WERI-Rb-1 (cell line): ENCODE results near the gene ADGRV1.
"Not testable (repeated sequence)": the region's sequence is repeated elsewhere in the genome, so short reads cannot be mapped to it uniquely, and the experiment has no call there.

ENCODE experiments used
- DNase-seq: peaks from one replicate; pipeline ENCODE4 v3.0.0-alpha.2; 2020
- H3K27ac ChIP-seq: fragments of 250-450 bp; sonication (Bioruptor Pico); 2 replicates; pipeline ENCODE4 v1.5.1; 2020; ENCODE audit warnings: mild to moderate bottlenecking, moderate library complexity
- H3K27me3 ChIP-seq: fragments of 250-450 bp; sonication (Bioruptor Pico); 2 replicates; pipeline ENCODE4 v1.5.1; 2021; ENCODE audit warnings: mild to moderate bottlenecking, low read depth, moderate library complexity; ENCODE audit not compliant: insufficient read depth, severe bottlenecking
- H3K36me3 ChIP-seq: fragments of 250-450 bp; sonication (Bioruptor Pico); 2 replicates; pipeline ENCODE4 v1.5.1; 2020; ENCODE audit warnings: mild to moderate bottlenecking, moderate library complexity
- H3K4me3 ChIP-seq: 2 replicates; pipeline ENCODE4 v1.5.1; 2011; ENCODE audit warnings: low read depth, mild to moderate bottlenecking, control low read depth, low read length
- H3K9me3 ChIP-seq: fragments of 250-450 bp; sonication (Bioruptor Pico); 2 replicates; pipeline ENCODE4 v1.5.1; 2021; ENCODE audit warnings: mild to moderate bottlenecking, moderate library complexity; ENCODE audit not compliant: severe bottlenecking
- TF ChIP-seq, protein P1 (sequence below): IDR thresholded peaks from 2 replicates; pipeline ENCODE4 v1.5.1; 2011; ENCODE audit warnings: low read depth, mild to moderate bottlenecking, control low read depth, inconsistent platforms, low read length

Gene ADGRV1

DNA sequence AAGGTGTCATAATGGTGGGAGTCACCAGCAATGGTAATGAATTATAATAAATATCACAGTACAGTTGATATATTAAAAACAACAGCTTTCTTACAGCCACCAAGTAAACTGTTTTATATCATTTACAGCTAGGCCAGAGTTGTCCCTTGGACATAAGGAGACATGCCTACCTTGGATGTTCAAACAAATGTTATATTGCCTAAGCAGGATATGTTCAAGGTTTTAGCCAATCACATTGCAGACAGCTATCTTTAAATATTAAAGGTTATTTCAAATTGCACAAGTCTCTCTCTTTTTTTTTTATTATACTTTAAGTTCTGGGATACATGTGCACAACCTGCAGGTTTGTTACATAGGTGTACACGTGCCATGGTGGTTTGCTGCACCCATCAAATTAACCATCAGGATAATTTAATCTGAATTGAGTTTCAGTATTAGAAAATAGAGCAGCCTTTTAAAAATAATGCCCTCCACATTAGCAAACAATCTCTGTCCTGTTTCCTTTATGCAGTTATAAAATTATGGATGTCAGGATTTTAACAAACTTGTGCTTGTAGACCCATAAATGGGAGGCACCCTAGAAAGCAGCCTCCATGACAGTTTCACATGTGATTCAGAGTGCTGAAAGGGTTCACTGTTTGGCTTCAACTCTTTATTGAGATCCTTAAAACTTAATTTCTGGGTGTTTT is 483.8 kb downstream of the ADGRV1 start:
- Histone ChIP-seq H3K27ac (no peak overlapping the region), H3K9me3 (peaks cover 3% of the 10 kb centered on the region), H3K36me3 (peaks cover 4% of the 10 kb centered on the region), H3K27me3 (no peaks in the 10 kb centered on the region), H3K4me3 (no peak overlapping the region)
- TF ChIP-seq, protein P1, sequence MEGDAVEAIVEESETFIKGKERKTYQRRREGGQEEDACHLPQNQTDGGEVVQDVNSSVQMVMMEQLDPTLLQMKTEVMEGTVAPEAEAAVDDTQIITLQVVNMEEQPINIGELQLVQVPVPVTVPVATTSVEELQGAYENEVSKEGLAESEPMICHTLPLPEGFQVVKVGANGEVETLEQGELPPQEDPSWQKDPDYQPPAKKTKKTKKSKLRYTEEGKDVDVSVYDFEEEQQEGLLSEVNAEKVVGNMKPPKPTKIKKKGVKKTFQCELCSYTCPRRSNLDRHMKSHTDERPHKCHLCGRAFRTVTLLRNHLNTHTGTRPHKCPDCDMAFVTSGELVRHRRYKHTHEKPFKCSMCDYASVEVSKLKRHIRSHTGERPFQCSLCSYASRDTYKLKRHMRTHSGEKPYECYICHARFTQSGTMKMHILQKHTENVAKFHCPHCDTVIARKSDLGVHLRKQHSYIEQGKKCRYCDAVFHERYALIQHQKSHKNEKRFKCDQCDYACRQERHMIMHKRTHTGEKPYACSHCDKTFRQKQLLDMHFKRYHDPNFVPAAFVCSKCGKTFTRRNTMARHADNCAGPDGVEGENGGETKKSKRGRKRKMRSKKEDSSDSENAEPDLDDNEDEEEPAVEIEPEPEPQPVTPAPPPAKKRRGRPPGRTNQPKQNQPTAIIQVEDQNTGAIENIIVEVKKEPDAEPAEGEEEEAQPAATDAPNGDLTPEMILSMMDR, result no peak
- no peak for DNase-seq

DNA sequence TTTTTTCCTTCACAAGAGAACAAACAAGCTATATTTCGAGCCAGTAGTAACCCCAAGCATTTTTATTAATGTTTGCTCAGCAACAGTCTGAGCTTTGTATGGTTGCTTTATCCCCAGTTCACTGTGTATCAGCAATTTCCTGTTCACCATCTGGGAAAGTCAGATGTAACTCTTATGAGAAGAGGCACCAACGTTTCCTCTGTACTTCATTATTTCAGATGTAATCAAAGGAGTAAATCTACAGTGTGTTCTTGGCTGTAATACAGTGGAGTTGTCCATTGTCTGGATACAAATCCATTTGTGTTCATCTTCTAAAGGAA is 484.3 kb downstream of the ADGRV1 start:
- H3K27me3 ChIP-seq, result no peaks in the 10 kb centered on the region

DNA sequence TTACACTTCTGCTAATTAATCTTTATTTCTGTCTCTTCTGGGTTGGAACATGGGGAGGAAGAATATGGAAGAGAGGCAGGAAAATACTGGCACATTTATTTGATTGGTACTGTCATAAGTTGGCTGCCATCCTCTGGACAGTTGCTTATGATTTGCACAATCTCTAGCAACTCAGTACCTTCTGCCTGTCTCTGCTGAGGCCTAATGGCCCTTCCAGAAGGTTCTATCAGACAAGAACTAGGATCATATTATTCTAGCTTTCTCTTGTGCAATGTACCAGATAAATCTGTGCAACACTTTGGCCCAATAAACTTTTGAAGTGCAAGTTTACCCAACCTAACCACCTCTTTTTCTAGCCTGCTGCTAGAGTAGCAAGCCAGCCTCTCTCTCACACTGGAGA is 489.5 kb downstream of the ADGRV1 start:
- no peak for DNase-seq
- Histone ChIP-seq H3K27ac (no peak overlapping the region), H3K4me3 (no peak overlapping the region), H3K36me3 (peaks cover 4% of the 10 kb centered on the region), H3K27me3 (no peaks in the 10 kb centered on the region), H3K9me3 (peaks cover 3% of the 10 kb centered on the region)
- TF ChIP-seq, protein P1, result no peak

More for the DNA sequence above, 484.3 kb downstream of the ADGRV1 start:
- Histone ChIP-seq H3K27ac (no peak overlapping the region), H3K36me3 (peaks cover 4% of the 10 kb centered on the region), H3K9me3 (peaks cover 3% of the 10 kb centered on the region), H3K4me3 (no peak overlapping the region)
- DNase-seq, result no peak
- TF ChIP-seq, protein P1, result no peak

DNA sequence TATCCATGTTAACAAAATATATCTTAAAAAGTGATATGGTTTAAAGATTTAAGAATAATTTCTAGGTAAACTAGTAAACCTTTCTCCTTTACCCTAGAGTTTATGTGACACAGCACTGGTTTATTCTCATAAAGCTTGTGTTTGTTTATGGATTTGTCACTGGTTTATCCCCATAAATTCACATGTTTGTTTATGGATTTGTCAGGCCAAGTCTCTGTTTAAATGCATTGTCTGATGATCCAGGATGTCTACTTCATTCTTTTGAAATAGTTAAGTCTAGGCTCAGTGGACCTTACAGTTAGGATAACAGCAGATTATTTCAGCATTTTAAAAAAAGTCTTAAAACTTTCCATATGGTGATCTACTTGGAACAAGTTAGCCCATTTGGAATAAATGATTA is 490.5 kb downstream of the ADGRV1 start:
- H3K27ac ChIP-seq, result no peak overlapping the region
- H3K36me3 ChIP-seq, result peaks cover 4% of the 10 kb centered on the region
- peaks cover 3% of the 10 kb centered on the region for H3K9me3 ChIP-seq
- no peaks in the 10 kb centered on the region for H3K27me3 ChIP-seq
- no peak for DNase-seq
- TF ChIP-seq, protein P1, result no peak
- H3K4me3 ChIP-seq, result no peak overlapping the region

DNA sequence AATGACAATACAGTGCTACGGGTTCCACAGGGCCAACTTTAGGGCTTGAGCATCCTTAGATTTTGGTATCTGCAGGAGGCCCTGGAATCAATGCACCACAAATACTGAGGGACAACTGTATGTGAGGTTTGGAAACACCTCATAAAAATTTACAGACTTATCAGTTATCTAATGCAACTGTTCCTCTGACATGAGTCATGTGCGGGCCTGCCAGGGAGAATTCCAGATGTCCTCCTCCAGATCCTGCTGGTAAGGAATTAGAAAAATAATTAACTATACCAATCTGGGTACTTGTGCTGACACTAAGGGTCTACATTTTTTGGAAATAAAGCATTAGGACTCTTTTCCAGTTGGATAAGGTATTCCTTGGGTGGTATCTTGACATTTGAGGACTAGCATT is 491.2 kb downstream of the ADGRV1 start:
- no peak overlapping the region for H3K4me3 ChIP-seq
- peaks cover 3% of the 10 kb centered on the region for H3K9me3 ChIP-seq
- peaks cover 2% of the 10 kb centered on the region for H3K36me3 ChIP-seq
- DNase-seq, result no peak
- H3K27me3 ChIP-seq, result no peaks in the 10 kb centered on the region
- TF ChIP-seq, protein P1, result no peak
- H3K27ac ChIP-seq, result no peak overlapping the region

DNA sequence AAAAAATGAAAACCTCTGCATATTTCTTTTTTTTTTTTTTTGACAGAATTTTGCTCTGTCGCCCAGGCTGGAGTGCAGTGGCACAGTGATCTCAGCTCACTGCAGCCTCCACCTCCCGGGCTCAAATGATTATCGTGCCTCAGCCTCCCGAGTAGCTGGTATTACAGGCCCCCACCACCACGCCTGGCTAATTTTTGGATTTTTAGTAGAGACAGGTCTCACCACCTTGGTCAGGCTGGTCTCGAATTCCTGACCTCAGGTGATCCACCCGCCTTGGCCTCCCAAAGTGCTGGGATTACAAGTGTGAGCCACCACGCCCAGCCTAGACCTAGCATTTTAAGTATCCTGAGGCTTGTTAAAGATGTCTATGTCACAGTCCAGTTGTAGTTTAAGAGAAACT is 493.8 kb downstream of the ADGRV1 start:
- H3K36me3 ChIP-seq, H3K9me3 ChIP-seq, H3K4me3 ChIP-seq, H3K27ac ChIP-seq, H3K27me3 ChIP-seq, DNase-seq: not testable (repeated sequence)
